Nephron progenitor cell (in vitro differentiated cells): ENCODE data around the gene CDH4.
"Not testable (repeated sequence)": the region's sequence is repeated elsewhere in the genome, so short reads cannot be mapped to it uniquely, and the experiment has no call there.

ENCODE experiments used
- DNase-seq: peaks from one replicate; pipeline ENCODE4 v3.0.0; 2021
- H3K27ac Mint-ChIP-seq: 2 replicates; pipeline ENCODE4 v1.8.0; 2021; ENCODE audit warnings: mild to moderate bottlenecking, moderate library complexity, mixed read lengths
- H3K27me3 Mint-ChIP-seq: 2 replicates; pipeline ENCODE4 v1.8.0; 2021; ENCODE audit warnings: mild to moderate bottlenecking, low read depth, mixed read lengths; ENCODE audit not compliant: poor library complexity
- H3K36me3 Mint-ChIP-seq: 2 replicates; pipeline ENCODE4 v1.8.0; 2021; ENCODE audit warnings: low read depth, mixed read lengths
- H3K4me1 Mint-ChIP-seq: 2 replicates; pipeline ENCODE4 v1.8.0; 2021; ENCODE audit warnings: mixed read lengths
- H3K4me3 Mint-ChIP-seq: 2 replicates; pipeline ENCODE4 v1.8.0; 2021; ENCODE audit warnings: mild to moderate bottlenecking, moderate library complexity, mixed read lengths
- H3K9me3 Mint-ChIP-seq: 2 replicates; pipeline ENCODE4 v1.8.0; 2021; ENCODE audit warnings: mild to moderate bottlenecking, moderate library complexity, mixed read lengths
- TF ChIP-seq, protein P1 (sequence below): fragments of 200-600 bp; sonication (generic); IDR thresholded peaks from 2 replicates; pipeline ENCODE4 v1.5.0; 2021; ENCODE audit warnings: antibody characterized with exemption

The CDH4 gene

DNA sequence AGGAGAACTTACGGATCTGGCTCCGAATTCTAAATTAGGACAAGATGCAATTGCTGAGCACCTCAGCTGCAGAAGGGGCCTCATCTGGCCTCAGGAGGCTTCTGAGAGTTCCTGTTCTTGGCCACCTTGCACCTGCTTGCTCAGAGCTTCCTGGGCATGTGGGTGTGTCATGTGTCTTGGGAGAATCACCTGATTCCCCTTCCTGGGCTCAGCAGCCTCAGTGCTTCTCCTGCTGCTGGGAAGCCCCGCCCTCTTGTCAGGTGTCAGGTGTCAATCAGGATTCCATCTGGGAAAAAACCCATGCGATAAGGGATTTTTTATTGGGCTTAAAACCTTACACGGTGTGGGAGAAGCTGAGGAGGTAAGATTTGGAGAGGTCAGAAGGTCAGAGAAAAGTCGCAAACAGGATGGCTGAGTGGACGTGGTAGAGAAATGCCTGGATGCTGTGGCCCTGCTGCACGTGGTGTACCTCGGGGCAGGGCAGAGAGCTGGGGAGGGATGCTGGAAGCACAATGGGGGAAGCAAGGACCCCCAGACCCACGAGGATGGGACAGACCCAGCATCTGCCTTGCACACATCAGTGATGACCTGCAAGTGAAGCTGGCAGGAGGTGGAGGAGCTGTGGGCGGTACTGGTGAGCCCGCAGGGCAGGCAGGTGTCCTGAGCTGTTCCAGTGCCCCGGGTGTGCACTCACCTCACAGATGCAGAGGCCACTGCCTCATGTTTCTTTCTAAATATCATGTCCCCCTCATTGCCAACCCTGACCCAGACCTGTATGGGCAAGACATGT, 170.8 kb downstream of the CDH4 start:
- DNase-seq = no peak
- Mint-ChIP-seq H3K4me1 (peaks cover 13% of the 10 kb centered on the region), H3K36me3 (no peaks in the 10 kb centered on the region)

DNA sequence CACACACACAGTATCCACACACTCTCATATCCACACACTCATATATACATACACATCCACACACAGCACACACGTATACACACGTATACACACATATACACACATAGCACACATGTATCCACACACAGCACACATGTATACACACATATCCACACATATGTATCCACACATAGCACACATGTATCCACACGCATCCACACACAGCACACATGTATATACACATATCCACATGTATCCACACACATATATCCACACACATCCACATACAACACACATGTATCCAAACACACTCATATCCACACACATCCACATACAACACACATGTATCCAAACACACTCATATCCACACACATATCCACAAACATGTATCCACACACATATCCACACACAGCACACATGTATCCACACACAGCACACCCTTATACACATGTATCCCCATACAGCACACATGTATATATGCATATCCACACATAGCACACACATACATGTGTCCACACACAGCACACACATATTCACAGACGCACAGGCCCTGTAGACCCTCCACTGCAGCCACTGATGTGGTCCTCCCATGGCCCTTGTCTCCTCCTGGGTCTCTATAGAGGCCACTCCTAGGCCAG, 172.1 kb downstream of the CDH4 start:
- Mint-ChIP-seq H3K27me3 (no peaks in the 10 kb centered on the region), H3K4me1 (peaks cover 13% of the 10 kb centered on the region)

More for the DNA sequence above, 170.8 kb downstream of the CDH4 start:
- TF ChIP-seq, protein P1, sequence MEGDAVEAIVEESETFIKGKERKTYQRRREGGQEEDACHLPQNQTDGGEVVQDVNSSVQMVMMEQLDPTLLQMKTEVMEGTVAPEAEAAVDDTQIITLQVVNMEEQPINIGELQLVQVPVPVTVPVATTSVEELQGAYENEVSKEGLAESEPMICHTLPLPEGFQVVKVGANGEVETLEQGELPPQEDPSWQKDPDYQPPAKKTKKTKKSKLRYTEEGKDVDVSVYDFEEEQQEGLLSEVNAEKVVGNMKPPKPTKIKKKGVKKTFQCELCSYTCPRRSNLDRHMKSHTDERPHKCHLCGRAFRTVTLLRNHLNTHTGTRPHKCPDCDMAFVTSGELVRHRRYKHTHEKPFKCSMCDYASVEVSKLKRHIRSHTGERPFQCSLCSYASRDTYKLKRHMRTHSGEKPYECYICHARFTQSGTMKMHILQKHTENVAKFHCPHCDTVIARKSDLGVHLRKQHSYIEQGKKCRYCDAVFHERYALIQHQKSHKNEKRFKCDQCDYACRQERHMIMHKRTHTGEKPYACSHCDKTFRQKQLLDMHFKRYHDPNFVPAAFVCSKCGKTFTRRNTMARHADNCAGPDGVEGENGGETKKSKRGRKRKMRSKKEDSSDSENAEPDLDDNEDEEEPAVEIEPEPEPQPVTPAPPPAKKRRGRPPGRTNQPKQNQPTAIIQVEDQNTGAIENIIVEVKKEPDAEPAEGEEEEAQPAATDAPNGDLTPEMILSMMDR = no peak
- no peak overlapping the region for H3K4me3 Mint-ChIP-seq
- H3K27me3 Mint-ChIP-seq = no peaks in the 10 kb centered on the region
- no peaks in the 10 kb centered on the region for H3K9me3 Mint-ChIP-seq
- no peak overlapping the region for H3K27ac Mint-ChIP-seq

GRCh38 chr20:61424628-61425420, 172.8 kb downstream of the CDH4 start:
- no peaks in the 10 kb centered on the region for H3K9me3 Mint-ChIP-seq
- H3K36me3 Mint-ChIP-seq = no peaks in the 10 kb centered on the region
- H3K27ac Mint-ChIP-seq = no peak overlapping the region
- H3K27me3 Mint-ChIP-seq = peaks cover 7% of the 10 kb centered on the region
- no peak overlapping the region for H3K4me3 Mint-ChIP-seq
- TF ChIP-seq, protein P1 = no peak
- DNase-seq = no peak
- H3K4me1 Mint-ChIP-seq = peaks cover 20% of the 10 kb centered on the region

More for the DNA sequence above, 172.1 kb downstream of the CDH4 start:
- Mint-ChIP-seq H3K27ac (no peak overlapping the region), H3K4me3 (no peak overlapping the region), H3K36me3 (no peaks in the 10 kb centered on the region), H3K9me3 (no peaks in the 10 kb centered on the region)
- TF ChIP-seq, protein P1 = no peak
- no peak for DNase-seq

DNA sequence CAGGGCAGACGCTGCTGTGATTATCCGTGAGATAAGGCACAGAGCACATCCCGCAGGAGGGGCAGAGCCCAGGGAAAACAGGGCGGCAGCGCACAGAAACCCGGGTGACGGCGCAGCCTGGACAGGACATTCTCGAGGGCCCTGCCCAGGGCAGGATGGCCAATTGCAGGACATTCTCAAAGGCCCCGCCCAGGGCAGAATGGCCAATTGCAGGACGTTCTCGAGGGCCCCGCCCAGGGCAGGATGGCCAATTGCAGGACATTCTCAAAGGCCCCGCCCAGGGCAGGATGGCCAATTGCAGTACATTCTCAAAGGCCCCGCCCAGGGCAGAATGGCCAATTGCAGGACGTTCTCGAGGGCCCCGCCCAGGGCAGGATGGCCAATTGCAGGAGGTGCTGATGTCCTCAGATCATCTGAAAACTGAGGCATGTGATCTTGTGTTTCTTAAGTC, 173.5 kb downstream of the CDH4 start:
- H3K9me3 Mint-ChIP-seq, H3K27me3 Mint-ChIP-seq, H3K36me3 Mint-ChIP-seq, H3K27ac Mint-ChIP-seq, DNase-seq, H3K4me3 Mint-ChIP-seq: not testable (repeated sequence)
- peaks cover 28% of the 10 kb centered on the region for H3K4me1 Mint-ChIP-seq

GRCh38 chr20:61426352-61426751, 174.3 kb downstream of the CDH4 start:
- TF ChIP-seq, protein P1 = no peak
- Mint-ChIP-seq H3K27me3 (peaks cover 10% of the 10 kb centered on the region), H3K9me3 (no peaks in the 10 kb centered on the region), H3K4me3 (no peak overlapping the region), H3K36me3 (no peaks in the 10 kb centered on the region), H3K27ac (no peak overlapping the region), H3K4me1 (peaks cover 32% of the 10 kb centered on the region)
- DNase-seq = no peak
